ENCODE results near the gene PER1. TPM values are rescaled to one million over a fixed set of nuclear protein-coding genes. Genes with fewer than 3 reads are reported as not detected.

The PER1 gene, protein sequence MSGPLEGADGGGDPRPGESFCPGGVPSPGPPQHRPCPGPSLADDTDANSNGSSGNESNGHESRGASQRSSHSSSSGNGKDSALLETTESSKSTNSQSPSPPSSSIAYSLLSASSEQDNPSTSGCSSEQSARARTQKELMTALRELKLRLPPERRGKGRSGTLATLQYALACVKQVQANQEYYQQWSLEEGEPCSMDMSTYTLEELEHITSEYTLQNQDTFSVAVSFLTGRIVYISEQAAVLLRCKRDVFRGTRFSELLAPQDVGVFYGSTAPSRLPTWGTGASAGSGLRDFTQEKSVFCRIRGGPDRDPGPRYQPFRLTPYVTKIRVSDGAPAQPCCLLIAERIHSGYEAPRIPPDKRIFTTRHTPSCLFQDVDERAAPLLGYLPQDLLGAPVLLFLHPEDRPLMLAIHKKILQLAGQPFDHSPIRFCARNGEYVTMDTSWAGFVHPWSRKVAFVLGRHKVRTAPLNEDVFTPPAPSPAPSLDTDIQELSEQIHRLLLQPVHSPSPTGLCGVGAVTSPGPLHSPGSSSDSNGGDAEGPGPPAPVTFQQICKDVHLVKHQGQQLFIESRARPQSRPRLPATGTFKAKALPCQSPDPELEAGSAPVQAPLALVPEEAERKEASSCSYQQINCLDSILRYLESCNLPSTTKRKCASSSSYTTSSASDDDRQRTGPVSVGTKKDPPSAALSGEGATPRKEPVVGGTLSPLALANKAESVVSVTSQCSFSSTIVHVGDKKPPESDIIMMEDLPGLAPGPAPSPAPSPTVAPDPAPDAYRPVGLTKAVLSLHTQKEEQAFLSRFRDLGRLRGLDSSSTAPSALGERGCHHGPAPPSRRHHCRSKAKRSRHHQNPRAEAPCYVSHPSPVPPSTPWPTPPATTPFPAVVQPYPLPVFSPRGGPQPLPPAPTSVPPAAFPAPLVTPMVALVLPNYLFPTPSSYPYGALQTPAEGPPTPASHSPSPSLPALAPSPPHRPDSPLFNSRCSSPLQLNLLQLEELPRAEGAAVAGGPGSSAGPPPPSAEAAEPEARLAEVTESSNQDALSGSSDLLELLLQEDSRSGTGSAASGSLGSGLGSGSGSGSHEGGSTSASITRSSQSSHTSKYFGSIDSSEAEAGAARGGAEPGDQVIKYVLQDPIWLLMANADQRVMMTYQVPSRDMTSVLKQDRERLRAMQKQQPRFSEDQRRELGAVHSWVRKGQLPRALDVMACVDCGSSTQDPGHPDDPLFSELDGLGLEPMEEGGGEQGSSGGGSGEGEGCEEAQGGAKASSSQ (N-terminal part only)
- 59.2 TPM for polyA plus RNA-seq (ENCODE audit: insufficient read length)

DNA sequence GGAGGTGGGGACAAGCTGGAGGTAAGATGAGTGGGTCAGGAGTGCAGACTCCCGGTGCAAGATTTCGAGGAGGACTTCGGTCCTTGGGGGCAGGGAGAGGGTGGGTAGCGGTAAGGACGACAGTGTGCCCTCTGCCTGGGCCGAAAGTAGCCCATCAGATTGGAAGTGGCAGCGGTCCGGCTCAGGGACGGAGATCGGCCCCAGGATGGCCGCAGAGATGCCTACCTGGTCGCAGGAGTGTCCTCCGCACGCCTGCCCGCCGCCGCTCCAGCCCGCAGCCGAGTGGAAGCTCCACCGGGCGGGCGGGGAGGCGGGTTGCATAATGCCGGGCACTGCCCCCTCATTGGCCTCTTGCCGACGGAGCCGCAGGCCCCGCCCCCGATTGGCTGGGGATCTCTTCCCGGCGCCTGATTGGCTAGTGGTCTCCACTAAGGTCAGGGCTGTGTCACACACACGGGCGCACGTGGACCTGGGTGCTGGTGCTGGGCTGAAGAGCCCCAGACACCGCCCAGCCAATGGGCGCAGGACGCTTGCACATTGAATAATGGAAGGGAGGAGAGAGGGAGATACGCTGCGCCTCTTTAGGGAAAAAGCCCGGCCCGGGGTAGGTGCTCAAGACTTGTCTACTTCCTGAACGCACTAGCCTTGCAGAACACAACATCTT is at the start of gene PER1:
TSS of gene PER1 (minus strand) at position 293 of the 664 bp plus-strand sequence. CDS start 1,698 bp downstream, outside the sequence.
- DNase-seq (ENCODE audit: low read depth) = no peak

DNA sequence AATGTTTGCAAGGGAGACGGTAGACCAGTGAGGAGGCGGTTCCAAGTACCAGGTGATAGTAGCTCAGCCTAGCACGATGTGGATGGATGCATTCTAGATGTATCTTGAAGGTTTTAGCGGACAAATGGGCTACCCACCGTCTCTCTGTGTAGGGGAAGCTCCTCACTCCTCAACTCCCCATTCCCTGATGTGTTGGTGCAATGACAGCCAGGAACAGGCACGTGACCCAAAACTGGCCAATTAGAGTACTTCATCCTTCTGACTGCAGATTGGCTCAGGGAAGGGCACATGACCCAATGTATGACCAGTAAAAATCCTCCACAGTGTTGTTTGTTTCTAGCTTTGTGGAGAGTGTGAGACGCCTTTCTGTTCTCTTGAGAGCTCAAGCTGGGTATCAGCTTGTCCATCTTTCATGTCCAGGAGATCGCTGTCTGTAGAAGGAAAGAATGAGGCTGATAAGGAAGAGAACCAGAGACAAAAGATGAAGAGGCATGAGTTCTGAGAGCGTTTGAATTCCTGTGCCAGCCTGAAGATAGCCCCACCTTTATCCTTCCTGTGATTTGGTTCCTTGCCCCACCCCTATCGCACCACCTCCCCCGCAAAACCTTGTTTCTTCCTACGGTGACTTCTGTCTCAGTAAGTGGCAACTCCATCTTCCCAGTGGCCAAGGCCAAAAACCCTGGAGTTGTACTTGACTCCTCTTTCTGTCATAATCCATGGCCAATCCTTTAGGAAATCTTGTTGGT is 40.0 kb upstream of the PER1 start:
- peak; percentile 88 for DNase-seq (ENCODE audit: low read depth)

DNA sequence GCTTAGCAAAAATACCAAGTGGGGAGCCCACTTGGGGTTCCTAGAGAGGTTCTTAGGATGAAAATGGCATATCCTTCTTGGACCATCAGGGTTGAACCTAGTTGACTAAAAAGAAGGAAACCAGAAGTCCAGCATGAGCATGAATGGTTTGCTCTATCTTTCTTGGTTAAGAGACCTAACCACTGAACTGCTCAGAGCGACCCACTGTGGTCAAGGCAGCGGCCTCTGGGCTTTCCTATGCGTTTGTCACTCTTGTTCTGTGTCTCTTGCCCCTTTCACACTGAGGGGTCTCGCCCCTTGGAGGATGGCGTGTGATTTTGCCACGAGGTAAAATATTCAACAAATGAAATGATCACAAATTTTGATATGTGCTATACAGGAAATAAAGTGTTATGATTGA is 38.3 kb upstream of the PER1 start:
- no peak for DNase-seq (ENCODE audit: low read depth)

DNA sequence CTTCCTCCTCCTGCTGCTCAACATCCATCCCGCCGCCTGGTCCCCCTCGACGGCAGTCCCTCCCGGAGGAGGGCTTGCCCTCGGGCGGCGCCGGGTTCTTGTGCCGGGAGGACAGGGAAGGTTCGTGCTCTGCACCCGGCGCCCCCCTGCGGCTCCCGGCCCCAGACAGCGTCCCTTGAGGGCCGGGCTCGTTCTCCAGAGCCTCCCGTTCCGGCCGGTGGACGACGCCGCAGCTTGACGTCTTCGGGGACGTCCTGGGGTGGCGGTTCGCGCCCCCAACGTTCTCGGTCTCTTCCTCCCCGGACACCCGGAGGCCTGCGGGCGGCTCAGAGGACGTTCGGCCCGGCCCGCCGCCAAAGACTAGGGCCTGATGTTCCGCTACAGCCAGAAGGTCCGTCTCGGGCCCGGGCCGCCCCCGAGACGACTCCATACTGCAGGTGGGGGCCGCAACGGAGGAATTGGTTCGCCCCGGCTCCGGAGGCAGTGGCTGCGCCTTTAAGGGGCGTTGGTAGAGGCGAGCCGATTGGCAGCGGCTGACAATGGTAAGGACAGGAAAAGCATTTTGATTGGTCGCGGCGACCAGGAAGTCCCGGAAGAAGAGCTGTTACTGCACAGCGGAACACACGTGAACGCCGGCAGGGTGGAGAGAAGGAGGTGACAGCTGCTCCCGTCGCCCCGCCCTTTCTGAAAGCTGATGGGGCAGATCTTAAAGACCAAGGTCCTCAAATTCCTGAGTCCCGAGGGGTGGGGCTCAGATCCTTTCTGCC is 37.7 kb upstream of the PER1 start, which contains the start of gene BORCS6:
TSS of gene BORCS6 (minus strand) at position 470 of the 767 bp plus-strand sequence. CDS start at position 430, 40 bp downstream.
- DNase-seq (ENCODE audit: low read depth) = peak; percentile 97

DNA sequence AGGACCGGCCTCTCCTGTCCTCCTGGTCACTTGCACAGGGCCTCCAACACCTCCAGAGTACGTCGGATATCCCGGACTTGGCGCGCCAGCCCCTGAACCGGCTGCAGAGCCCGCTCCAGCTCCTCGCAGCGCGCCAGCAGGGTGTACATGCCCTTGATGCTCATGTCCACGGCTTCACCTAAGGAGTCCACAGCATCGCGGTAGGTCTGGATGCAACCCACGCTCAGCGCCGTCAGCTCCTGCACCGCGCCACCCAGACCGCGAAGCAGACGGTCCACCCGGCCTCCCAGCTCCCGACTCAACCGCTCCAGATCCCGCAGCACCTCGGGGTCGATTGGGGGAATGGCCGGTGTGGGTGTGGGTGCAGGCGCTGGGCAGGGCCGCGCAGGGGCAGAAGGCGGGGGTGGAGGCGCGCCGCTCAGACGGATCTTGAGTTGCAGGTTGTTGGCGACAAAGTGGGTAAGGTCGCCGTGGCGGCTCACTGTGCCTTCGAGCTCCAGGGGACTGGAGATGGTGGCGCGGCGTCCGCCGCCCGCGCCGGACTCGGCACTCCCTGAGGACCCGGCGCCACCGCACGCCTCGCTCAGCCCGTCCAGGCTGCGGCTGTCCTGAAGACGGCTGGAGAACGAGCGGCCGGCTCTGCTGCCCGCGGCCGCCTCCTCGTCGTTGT is 37.0 kb upstream of the PER1 start:
- DNase-seq (ENCODE audit: low read depth) = no peak

DNA sequence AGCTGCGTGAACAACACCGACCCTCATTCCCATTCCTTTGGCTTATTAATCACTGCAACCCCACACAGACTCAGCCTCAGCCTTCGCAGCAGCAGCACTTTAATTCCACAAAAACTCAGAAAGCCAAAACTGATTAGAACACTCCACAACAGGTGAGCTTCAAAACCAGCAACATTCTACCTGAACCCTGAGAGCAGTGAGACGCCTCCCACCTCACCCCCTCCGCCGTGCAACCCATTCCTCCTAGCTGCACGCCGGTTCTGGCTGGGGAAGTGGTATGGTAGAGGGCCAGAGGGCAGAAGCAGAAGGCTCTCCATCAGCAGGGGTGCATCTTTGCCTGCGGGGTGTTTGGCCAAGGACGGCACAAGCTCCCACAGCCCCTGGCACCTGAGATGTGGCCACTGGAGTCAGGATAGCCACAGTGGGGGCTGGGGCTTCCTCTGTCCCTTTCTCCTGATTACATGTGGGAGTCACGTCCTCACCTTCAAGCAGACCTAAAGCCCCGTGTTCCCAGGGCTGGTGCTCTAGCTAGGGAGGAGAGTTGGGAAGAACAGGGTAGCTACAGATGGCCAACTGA is 36.1 kb upstream of the PER1 start:
- DNase-seq (ENCODE audit: low read depth) = no peak

DNA sequence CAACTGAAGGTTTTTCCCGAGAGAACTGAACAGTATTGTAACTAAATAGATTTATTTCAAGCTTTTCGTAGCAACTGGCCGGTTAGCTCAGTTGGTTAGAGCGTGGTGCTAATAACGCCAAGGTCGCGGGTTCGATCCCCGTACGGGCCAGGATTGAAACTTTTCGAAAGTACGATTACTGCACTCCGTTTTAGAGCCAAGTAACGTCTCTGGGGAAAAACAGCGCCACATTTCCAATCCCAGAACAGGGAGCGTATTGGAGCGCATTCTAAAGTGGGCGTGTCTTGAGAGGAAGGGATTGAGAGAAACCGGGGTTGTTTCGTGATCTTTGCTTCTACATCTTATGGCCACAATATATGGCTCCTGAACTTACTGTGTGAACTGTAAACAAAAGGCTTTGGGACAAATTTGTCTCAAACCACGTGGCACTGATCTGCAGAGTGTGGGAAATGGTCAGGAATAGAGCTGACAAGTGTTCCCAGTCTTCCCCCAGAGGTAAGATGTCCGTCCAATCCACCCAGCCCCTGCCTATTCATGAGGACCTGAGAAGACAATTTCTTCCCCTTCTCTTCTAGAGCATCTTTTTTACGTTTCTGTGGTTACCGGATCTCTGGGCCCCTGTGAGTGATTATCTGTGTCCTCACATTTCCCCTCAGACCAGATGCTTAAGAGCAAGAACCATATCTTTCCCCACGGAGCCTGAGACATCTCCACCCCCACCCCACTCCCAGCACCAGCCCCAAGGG is 35.5 kb upstream of the PER1 start:
- DNase-seq (ENCODE audit: low read depth) = peak; percentile 98

DNA sequence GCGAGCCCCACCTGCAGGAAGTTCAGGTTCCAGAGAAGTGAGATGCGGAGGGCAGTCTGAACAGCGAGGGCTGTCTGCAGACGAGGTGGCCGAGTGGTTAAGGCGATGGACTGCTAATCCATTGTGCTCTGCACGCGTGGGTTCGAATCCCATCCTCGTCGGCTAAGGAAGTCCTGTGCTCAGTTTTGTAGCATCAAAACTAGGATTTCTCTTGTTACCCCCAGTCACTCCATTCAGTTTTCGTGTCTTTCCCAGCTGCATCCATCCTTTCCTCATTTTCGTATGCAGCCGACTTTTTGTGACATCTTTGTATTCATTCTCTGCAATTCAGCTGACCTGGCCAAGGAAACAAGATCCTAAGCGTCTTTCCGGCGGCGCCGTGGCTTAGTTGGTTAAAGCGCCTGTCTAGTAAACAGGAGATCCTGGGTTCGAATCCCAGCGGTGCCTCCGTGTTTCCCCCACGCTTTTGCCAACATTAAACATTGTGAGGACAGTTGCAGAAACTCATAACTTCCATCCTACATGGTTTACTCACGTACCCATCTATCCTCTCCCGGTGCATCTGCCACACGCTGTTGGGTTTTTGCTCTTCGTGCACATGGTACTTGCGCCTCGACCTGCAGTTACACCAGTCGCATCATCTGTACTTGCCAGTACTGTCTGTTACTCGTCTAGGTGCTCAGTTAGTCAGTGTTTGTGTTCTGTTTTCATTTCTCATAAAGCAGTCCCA is 34.7 kb upstream of the PER1 start:
- peak; percentile 94 for DNase-seq (ENCODE audit: low read depth)

DNA sequence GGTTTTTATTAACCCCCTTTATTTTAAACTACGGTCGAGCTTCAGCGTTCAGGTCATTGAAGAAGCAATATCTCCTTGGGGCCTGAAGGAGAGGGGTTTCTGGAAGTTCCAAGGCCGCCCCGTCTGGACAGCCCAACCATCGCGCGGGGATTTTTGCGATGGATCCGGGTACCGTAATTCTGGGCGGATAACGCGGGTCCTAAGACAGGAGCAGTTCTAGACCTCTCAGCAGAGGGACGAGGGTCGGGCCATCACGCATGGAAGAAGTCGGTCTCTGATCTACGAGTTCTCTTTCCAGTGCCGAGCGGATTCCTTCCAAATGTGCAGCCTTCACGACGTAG is 34.2 kb upstream of the PER1 start:
- DNase-seq (ENCODE audit: low read depth) = no peak

DNA sequence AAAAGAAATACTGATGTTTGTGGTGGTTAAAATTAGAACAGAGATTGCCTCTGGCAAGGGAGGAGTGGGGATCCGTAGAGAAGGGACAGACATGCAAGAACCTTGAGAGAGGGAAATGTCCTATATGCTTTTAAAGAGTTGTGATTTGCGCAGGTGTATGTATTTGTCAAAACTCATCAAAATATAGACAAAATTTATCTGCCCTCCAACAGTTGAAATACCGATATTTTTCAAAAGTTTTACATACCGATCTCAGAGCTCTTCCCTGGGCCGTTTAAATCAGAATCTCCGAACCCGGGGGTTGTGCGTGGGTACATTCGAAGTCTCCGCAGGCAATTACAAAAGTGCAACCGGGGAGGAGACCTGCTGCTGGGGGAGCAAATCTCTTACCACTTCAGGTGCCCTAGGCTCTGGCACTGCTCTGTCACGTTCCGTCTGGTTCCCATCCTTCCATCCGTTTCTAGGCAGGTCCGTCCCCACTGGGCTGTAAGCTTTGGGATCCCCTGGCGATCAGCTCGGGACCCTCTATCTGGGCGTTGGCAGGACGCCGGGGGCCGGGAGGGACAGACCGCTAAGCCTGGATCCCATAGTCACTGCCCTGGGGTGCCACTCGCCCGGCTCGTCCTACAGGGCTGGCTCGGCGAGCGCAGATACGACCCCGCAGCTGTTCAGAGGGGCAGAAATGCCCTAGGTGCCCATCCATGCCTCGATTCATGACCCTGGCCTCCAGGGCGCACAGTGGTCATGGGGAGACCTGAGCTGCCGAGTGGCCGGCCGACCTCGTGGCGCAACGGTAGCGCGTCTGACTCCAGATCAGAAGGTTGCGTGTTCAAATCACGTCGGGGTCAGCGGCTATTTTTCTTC is 33.6 kb upstream of the PER1 start:
- no peak for DNase-seq (ENCODE audit: low read depth)

DNA sequence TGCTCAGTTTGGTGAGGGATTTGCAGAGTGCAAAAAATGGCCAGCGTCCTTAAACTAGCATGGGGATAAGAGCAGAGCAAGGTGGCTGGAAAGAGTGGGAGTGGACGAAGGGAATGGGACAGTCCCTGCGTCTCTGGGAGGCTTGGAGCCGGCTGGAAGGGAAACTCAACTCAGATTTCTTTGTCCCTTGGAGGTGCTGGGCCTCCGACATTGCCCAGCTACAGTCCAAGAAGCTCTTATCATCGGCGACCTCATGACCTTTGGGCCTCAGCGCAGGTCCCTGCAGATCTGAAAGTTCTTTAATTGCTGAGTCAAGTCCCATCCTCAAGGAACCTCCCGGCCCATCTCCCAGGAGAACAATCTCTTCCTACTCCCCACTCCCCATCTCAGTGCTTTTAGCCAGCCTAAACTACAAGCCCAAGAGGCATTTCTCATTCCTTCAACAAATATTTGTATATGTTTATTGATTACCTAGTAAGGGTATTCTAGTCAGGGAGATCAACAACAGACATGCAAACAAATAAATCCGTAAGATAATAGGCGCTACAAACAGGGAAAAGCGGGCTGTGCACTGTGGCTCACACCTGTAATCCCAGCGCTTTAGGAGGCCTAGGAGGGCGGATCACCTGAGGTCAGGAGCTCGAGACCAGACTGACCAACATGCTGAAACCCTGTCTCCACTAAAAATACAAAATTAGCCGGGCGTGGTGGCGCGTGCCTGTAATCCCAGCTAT is 25.0 kb upstream of the PER1 start:
- DNase-seq (ENCODE audit: low read depth) = no peak

DNA sequence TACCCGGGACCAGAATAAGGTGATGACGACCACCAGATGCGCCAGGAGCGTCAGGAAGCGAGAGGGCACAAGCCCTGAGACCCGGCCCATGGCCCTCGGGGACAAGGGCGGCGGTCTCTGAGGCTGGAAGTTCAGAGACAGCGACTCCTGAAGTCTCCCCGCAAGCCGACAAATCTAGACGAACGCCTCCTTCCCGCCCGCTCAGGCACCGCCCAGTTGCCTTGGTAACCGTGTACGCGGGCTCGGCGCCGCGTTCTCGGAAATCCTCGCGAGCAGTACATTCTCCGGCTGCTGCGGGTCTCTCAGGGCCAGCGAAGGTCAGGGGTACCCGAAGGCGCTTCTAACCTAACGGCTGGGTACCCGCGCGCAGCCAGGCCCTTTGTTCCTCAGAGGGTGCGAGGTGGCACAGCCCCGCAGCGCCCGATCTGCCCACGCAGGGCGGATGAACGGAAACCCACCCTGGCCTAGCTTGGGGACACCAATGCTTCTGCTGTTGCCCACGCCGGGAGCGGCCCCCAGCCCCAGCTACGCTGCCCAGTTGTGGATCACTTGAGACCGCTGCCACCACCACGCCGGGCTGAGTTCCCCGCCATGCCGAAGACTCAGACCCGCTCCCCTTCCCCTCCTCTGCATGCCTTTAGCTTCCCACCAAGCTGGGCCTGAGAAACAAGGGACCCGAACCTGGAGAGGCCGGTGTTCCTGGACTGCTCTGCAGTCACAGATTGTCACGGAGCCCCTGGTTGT is 24.2 kb upstream of the PER1 start, which contains the start of gene TMEM107:
TSS of gene TMEM107 (minus strand) at position 184 of the 744 bp plus-strand sequence. CDS start at position 90, 94 bp downstream.
- DNase-seq (ENCODE audit: low read depth) = no peak

DNA sequence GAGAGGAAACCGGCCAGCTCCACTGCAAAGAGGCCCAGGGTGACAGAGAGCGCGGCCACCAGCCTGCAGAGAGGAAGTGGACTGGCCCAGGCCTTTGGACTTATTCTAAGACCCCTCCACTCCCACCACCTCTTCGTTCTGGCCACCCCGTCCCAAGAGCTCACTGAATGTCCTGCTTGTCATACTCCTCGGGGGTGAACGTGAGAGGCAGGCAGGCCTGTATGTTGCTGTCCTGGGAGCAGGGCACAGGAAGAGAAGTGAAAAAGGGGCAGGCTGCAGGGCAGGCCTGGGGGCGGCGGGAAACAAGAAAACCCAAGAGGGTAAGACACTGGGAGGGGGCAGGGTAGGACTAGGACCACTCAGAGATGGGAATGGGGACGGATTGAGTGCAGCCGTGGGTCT is 23.6 kb upstream of the PER1 start:
- DNase-seq (ENCODE audit: low read depth) = no peak

DNA sequence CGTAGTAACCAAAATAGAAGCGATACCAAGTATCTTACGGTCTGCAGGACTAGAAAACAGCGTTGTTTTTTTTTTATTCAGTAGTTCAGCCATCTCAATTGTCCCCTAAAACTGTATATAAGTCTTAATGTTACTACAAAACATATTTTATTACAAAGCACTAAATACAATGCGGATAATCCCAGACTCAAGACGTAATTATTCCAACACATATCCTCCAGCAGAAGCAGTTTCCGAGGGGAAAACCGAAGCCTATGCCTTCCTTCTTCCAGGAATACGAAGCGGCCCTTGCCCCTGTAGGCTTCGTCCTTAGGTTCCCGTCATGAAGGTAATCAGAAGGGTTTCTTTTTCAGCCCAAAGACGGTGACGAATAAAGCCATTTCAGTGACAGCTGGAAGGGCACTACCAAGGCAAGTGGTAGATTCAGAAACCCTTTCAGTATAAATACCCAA is 21.7 kb upstream of the PER1 start:
- DNase-seq (ENCODE audit: low read depth) = no peak

Data from forelimb muscle (tissue), 1 donor.